Measurements from ENCODE around the gene BRD4.

GRCh38 chr19:15358918-15359317 lies 26.6 kb upstream of the BRD4 start:
- TF ChIP-seq ZNF558 (CRISPR knock-in tag; IDR thresholded peaks at IDR 0.05; ENCODE audit: borderline replicate concordance) (no peak), CTCF (CRISPR knock-in tag; IDR thresholded peaks at IDR 0.05) (no peak), SMARCE1 (IDR thresholded peaks at IDR 0.05; ENCODE audit: borderline replicate concordance) (no peak), PHF8 (CRISPR knock-in tag; IDR thresholded peaks at IDR 0.05) (no peak), TEAD3 (CRISPR knock-in tag; optimal IDR thresholded peaks at IDR 0.05; ENCODE audit: borderline replicate concordance) (no peak), NFYB (CRISPR knock-in tag; IDR thresholded peaks at IDR 0.05) (no peak), SRF (IDR thresholded peaks at IDR 0.05; ENCODE audit: low read depth, low read length) (no peak), HNRNPLL (IDR thresholded peaks at IDR 0.05; ENCODE audit: low read depth, low read length, poor library complexity, severe bottlenecking) (no peak), ZBTB4 (CRISPR knock-in tag; IDR thresholded peaks at IDR 0.05; ENCODE audit: borderline replicate concordance) (no peak), JUNB (CRISPR knock-in tag; IDR thresholded peaks at IDR 0.05; ENCODE audit: borderline replicate concordance) (no peak), ZBTB1 (CRISPR knock-in tag; IDR thresholded peaks at IDR 0.05; ENCODE audit: borderline replicate concordance) (no peak), ZBTB43 (CRISPR knock-in tag; conservative IDR thresholded peaks at IDR 0.05) (no peak), MIER2 (CRISPR knock-in tag; IDR thresholded peaks at IDR 0.05) (no peak)
- TF ChIP-seq, protein P1, sequence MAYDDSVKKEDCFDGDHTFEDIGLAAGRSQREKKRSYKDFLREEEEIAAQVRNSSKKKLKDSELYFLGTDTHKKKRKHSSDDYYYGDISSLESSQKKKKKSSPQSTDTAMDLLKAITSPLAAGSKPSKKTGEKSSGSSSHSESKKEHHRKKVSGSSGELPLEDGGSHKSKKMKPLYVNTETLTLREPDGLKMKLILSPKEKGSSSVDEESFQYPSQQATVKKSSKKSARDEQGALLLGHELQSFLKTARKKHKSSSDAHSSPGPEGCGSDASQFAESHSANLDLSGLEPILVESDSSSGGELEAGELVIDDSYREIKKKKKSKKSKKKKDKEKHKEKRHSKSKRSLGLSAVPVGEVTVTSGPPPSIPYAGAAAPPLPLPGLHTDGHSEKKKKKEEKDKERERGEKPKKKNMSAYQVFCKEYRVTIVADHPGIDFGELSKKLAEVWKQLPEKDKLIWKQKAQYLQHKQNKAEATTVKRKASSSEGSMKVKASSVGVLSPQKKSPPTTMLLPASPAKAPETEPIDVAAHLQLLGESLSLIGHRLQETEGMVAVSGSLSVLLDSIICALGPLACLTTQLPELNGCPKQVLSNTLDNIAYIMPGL (CRISPR knock-in tag; IDR thresholded peaks at IDR 0.05; ENCODE audit: borderline replicate concordance in 1 of 2, low read depth in 1 of 2) = no peak
